Stimulated activated CD8-positive, alpha-beta memory T cell treated with anti-CD3 and anti-CD28 coated beads, Interleukin-15, amount 100 ng/mL, for 1 hour (primary cell): ENCODE measurements around the gene APLP1.
"Not testable (repeated sequence)": the region's sequence is repeated elsewhere in the genome, so short reads cannot be mapped to it uniquely, and the experiment has no call there.

Source experiments
- DNase-seq: peaks from one replicate; pipeline ENCODE4 v3.0.0-alpha.2; 2020; ENCODE audit warnings: low read depth

The APLP1 gene

GRCh38 chr19:35904311-35905068 lies 36.1 kb downstream of the APLP1 start:
- DNase-seq: no peak

DNA sequence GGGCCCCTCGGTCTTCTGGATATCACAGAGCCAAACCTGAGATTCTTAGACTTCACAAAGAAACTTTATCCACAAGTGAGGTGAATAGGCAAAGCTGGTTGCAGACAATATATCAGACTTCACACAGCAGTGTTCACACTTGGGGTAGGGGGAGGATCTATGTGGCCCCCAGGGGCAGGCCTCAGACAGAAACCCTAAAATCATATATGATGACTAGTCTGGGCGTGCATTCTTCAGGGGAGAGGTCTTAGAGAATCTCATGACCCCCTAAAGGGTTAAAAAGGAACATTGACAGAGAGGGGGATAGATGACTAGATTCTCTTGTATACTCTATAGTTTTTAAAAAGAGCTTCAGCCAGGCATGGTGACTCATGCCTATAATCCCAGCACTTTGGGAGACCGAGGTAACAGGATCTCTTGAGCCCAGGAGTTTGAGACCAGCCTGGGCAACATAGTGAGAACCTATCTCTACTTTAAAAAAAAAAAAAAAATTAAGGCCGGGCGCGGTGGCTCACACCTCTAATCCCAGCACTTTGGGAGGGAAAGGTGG lies 36.9 kb downstream of the APLP1 start:
- no peak for DNase-seq

DNA sequence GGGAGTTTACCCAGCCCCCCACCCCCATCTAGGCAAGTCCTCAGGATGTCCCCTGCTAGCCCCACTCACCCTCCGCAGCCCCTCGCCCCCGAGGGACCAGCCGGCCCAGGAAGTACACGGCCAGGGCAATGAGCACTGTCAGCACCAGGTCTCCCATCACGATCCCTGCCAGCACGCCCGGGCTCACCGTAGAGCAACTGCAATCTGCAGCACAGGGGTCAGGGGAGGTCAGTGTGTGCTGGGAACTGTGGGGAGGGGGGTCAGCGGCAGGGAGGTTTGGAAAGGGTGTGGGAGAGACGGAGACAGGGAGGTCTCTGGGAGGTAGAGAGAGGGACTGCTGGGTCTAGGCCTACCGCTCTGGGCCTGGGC lies 39.0 kb downstream of the APLP1 start:
- no peak for DNase-seq

DNA sequence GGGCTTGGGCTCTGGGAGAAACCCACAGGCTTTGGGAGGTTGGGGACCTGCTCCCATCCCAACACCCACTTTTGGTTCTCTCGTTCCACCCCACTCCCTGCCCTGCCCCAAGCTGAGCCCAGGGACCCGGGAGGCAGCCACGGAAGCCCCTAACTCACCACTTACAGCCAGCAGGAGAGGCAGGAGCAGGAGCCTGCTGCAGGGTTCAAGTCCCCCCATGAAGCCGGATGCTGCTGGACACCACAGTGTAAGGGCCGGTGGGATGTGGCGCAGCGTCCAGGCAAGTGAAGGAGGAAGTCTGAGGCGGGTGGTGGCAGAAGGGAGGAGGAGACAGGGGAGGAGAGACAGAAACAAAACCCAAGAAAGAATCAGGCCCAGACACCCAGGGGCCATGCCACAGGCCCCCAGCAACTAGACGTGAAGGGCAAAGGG lies 39.7 kb downstream of the APLP1 start, which contains the start of gene TYROBP:
TYROBP (minus strand) TSS at position 286 of the 432 bp plus-strand sequence; CDS start at position 219, 67 bp downstream.
- no peak for DNase-seq

DNA sequence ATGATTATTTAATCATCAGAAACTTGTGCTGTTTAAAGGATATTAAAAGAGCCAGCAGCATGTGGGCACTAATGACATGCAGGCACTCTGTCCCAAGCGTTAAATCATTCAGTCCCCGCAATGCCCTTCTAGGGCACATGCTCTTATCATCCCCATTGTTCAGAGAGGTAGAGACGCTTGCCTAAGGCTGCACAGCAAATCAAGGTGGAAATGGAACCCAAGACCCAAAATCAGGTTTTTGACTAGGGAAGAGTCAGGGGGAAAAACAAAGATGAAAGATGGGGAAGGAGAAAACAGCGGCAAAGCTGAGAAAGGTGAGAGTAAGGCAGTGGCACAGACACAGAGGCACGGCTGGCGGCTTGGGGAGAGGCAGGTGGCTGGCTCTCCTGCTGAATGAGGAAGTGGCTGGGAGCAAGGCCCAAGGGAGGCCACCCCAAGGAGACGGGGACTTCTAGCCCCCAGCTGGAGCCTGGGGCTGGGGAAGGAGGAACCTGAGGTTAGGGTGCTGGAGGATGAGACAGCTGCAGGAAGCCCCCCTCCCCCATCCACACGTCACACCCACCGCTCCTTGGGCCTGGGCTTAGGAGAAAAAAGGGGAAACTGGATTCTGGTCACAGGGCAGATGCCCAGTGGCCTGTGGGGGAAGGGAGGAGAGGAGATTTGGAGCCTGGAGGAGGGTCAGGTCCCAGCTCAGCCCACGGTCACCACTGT lies 40.8 kb downstream of the APLP1 start:
- DNase-seq: no peak

- no peak for DNase-seq
These were observed 41.3 kb downstream of the APLP1 start for GRCh38 chr19:35909684-35910035.

- not testable (repeated sequence) for DNase-seq
These were observed 42.0 kb downstream of the APLP1 start for GRCh38 chr19:35910355-35910754.

GRCh38 chr19:35911173-35911572 lies 42.8 kb downstream of the APLP1 start:
- no peak for DNase-seq

DNA sequence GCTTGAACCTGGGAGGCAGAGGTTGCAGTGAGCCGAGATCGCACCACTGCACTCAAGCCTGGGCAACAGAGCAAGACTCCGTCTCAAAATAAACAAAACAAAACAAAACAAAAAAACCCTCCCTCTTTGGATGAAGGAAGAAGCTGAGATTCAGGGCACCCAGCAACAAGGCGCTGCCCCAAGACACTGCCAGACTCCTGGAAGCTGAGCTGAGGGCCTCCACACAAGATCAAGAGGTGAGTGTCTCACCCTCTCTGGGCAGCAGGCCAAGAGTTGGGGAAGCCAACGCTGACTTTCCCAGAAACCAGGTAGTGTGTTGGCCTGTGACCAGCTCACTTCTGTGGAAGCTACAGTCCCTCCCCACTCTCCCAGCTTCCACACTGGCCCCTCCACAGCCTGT lies 43.4 kb downstream of the APLP1 start:
- DNase-seq: no peak

DNA sequence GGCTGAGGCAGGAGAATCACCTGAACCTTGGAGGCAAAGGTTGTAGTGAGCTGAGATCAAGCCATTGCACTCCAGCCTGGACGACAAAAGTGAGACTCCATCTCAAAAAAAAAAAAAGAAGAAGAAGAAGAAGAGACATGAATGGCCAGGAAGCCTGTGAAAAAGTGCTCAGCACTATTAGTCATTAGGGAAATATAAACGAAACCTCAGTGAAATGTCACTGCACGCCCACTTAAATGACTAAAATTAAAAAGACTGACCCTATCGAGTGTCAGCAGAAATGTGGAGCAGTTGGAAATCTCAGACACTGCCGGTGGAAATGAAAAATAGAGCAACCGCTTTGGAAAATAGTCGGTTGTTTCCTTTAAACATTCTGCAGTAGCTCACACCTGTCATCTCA lies 45.2 kb downstream of the APLP1 start:
- no peak for DNase-seq

- no peak for DNase-seq
These were observed 47.1 kb downstream of the APLP1 start for GRCh38 chr19:35915443-35915842.

GRCh38 chr19:35919306-35919705 lies 50.9 kb downstream of the APLP1 start:
- no peak for DNase-seq

DNA sequence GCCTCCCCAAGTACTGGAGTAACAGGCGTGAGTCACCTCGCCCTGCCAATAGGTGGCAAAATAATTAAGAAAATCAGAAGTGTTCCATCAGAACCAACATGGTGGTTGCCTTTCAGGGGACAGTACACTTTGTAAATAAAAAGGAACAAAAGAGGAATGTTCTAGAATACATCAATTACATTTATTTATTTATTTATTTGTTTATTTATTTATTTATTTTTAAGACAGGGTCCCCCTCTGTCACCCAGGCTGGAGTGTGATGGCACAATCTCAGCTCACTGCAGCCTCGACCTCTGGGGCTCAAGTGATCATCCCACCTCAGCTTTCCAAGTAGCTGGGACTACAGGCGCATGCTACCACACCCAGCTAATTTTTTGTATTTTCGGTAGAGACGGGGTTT lies 52.6 kb downstream of the APLP1 start:
- DNase-seq: no peak

- DNase-seq: no peak
These were observed 57.1 kb downstream of the APLP1 start for GRCh38 chr19:35925501-35925900.

- DNase-seq: no peak
These were observed 60.1 kb downstream of the APLP1 start for GRCh38 chr19:35928507-35928906.
